Body of pancreas (tissue), 4 donors: Measurements from ENCODE around the gene E2F1.

Source experiments
- CTCF ChIP-seq, 7 experiments: fragments of 450-650 bp in 4 of 7; fragments of 200-600 bp in 3 of 7; sonication (generic) in 3 of 7; IDR thresholded peaks; one replicate each; pipeline ENCODE4 v1.5.1; 2016 to 2019; ENCODE audit warnings: antibody characterized with exemption in 7 of 7
- POLR2A ChIP-seq, 3 donors: fragments of 450-650 bp; IDR thresholded peaks; one replicate each; pipeline ENCODE4 v1.6.1; 2016; ENCODE audit warnings: antibody characterized with exemption in 3 of 3, mild to moderate bottlenecking in 2 of 3

GRCh38 chr20:33719989-33720709 is 34.0 kb upstream of the E2F1 start, which contains the start of gene PXMP4:
- TF ChIP-seq CTCF (IDR thresholded peaks at IDR 0.05): peak in 1 of 7 experiments; percentile 1
- peak in 2 of 3 donors; percentile 68 to 71 for TF ChIP-seq POLR2A (IDR thresholded peaks at IDR 0.05)
